Esophagus (tissue), 2 donors: Measurements from ENCODE around the gene CC2D2A. TPM values are rescaled to one million over a fixed set of nuclear protein-coding genes. Genes with fewer than 3 reads are reported as not detected.

Source experiments
- H3K27ac ChIP-seq, 2 donors: one replicate each; pipeline ENCODE4 v1.5.1; 2013; ENCODE audit warnings: low read depth in 2 of 2, mild to moderate bottlenecking in 2 of 2, inconsistent platforms in 1 of 2, low read length in 1 of 2, moderate library complexity in 1 of 2
- H3K27me3 ChIP-seq, 2 donors: one replicate each; pipeline ENCODE4 v1.6.1; 2013; ENCODE audit warnings: low read length in 2 of 2, control low read depth in 1 of 2, mild to moderate bottlenecking in 1 of 2; ENCODE audit not compliant: insufficient read depth in 2 of 2, control insufficient read depth in 1 of 2
- H3K36me3 ChIP-seq, 2 donors: one replicate each; pipeline ENCODE4 v1.6.1; 2013; ENCODE audit warnings: low read length in 1 of 2; ENCODE audit not compliant: control insufficient read depth in 2 of 2, insufficient read depth in 2 of 2
- H3K4me1 ChIP-seq, 2 donors: one replicate each; pipeline ENCODE4 v1.6.1; 2013; ENCODE audit warnings: low read length in 1 of 2; ENCODE audit not compliant: control insufficient read depth in 2 of 2, insufficient read depth in 2 of 2
- H3K4me3 ChIP-seq, 2 donors: one replicate each; pipeline ENCODE4 v1.5.1; 2013; ENCODE audit warnings: low read length in 2 of 2, mild to moderate bottlenecking in 2 of 2, low read depth in 1 of 2, moderate library complexity in 1 of 2
- H3K9me3 ChIP-seq, 2 donors: one replicate each; pipeline ENCODE4 v1.6.1; 2013; ENCODE audit warnings: mild to moderate bottlenecking in 2 of 2, low read depth in 1 of 2, low read length in 1 of 2, moderate library complexity in 1 of 2; ENCODE audit not compliant: control insufficient read depth in 2 of 2, insufficient read depth in 1 of 2
- WGBS, 2 donors: extraction: QIAGEN DNeasy Blood & Tissue Kit; methylation state at CpG; one replicate each; pipeline ENCODE4 v1.1.7; 2013; 5-methylcytosine and 5-hydroxymethylcytosine counted together
- polyA plus RNA-seq, 2 donors: library from polyadenylated mRNA; stranded (reverse); fragments of 200-250 nt; gene quantifications; one replicate each; pipeline ENCODE4 v1.2.3, GENCODE V29; 2013
- donor health status: healthy with polysubstance abuse.
- donor health status: Bipolar disorder and iron deficiency.

Gene CC2D2A
- polyA plus RNA-seq, 2 donors, result 4.0 to 4.5 TPM

GRCh38 chr4:15521442-15522039, 51.9 kb downstream of the CC2D2A start:
- Histone ChIP-seq H3K27ac (no peak overlapping the region), H3K36me3 (peaks cover 2% of the 10 kb centered on the region in 2 donors), H3K27me3 (no peaks in the 10 kb centered on the region), H3K4me3 (no peak overlapping the region), H3K9me3 (no peaks in the 10 kb centered on the region), H3K4me1 (no peaks in the 10 kb centered on the region)
- WGBS, 2 donors, result 84 to 89% methylated on average over 4 of the region's 4 CpGs

- no peak overlapping the region for H3K27ac ChIP-seq
- H3K27me3 ChIP-seq, result no peaks in the 10 kb centered on the region
- no peaks in the 10 kb centered on the region for H3K4me1 ChIP-seq
- no peak overlapping the region for H3K4me3 ChIP-seq
- 53 to 65% methylated on average over 2 of the region's 2 CpGs for WGBS, 2 donors
- no peaks in the 10 kb centered on the region for H3K9me3 ChIP-seq
- H3K36me3 ChIP-seq, result peaks cover 0 to 2% of the 10 kb centered on the region in 2 donors
These were observed 55.4 kb downstream of the CC2D2A start for GRCh38 chr4:15525080-15525479.

GRCh38 chr4:15526924-15527592, 57.4 kb downstream of the CC2D2A start:
- Histone ChIP-seq H3K36me3 (no peaks in the 10 kb centered on the region), H3K4me1 (no peaks in the 10 kb centered on the region), H3K27ac (no peak overlapping the region), H3K4me3 (no peak overlapping the region), H3K9me3 (no peaks in the 10 kb centered on the region), H3K27me3 (no peaks in the 10 kb centered on the region)
- WGBS, 2 donors, result 69 to 87% methylated on average over 4 of the region's 4 CpGs

GRCh38 chr4:15531792-15532191, 62.1 kb downstream of the CC2D2A start:
- Histone ChIP-seq H3K4me1 (no peaks in the 10 kb centered on the region), H3K4me3 (no peak overlapping the region), H3K36me3 (no peaks in the 10 kb centered on the region), H3K9me3 (no peaks in the 10 kb centered on the region), H3K27me3 (no peaks in the 10 kb centered on the region), H3K27ac (no peak overlapping the region)
- WGBS, 2 donors, result 92 to 96% methylated on average over 3 of the region's 3 CpGs

GRCh38 chr4:15533817-15534216, 64.1 kb downstream of the CC2D2A start:
- H3K9me3 ChIP-seq, result peaks cover 0 to 2% of the 10 kb centered on the region in 2 donors
- H3K4me3 ChIP-seq, result no peak overlapping the region
- H3K4me1 ChIP-seq, result no peaks in the 10 kb centered on the region
- no peak overlapping the region for H3K27ac ChIP-seq
- WGBS, 2 donors, result 82 to 92% methylated on average over 2 of the region's 2 CpGs
- no peaks in the 10 kb centered on the region for H3K27me3 ChIP-seq
- H3K36me3 ChIP-seq, result peaks cover 0 to 9% of the 10 kb centered on the region in 2 donors

GRCh38 chr4:15535599-15535998, 65.9 kb downstream of the CC2D2A start:
- H3K4me3 ChIP-seq, result no peak overlapping the region
- H3K9me3 ChIP-seq, result peaks cover 0 to 2% of the 10 kb centered on the region in 2 donors
- no peak overlapping the region for H3K27ac ChIP-seq
- H3K27me3 ChIP-seq, result no peaks in the 10 kb centered on the region
- H3K36me3 ChIP-seq, result peaks cover 0 to 9% of the 10 kb centered on the region in 2 donors
- H3K4me1 ChIP-seq, result no peaks in the 10 kb centered on the region
- whole genome bisulfite sequencing, 2 donors, result 85 to 90% methylated on average over 6 of the region's 6 CpGs

- Histone ChIP-seq H3K27me3 (no peaks in the 10 kb centered on the region), H3K4me3 (no peak overlapping the region), H3K36me3 (peaks cover 0 to 9% of the 10 kb centered on the region in 2 donors), H3K9me3 (peaks cover 0 to 2% of the 10 kb centered on the region in 2 donors), H3K4me1 (no peaks in the 10 kb centered on the region), H3K27ac (no peak overlapping the region)
- 75 to 80% methylated on average over 7 of the region's 7 CpGs for WGBS, 2 donors
These were observed 67.1 kb downstream of the CC2D2A start for GRCh38 chr4:15536552-15537499.

GRCh38 chr4:15541941-15542340, 72.3 kb downstream of the CC2D2A start:
- Histone ChIP-seq H3K4me3 (no peak overlapping the region), H3K27me3 (no peaks in the 10 kb centered on the region), H3K9me3 (peaks cover 0 to 2% of the 10 kb centered on the region in 2 donors), H3K27ac (no peak overlapping the region), H3K36me3 (peaks cover 0 to 11% of the 10 kb centered on the region in 2 donors), H3K4me1 (no peaks in the 10 kb centered on the region)
- WGBS, 2 donors, result 94 to 95% methylated on average over 5 of the region's 5 CpGs

- H3K36me3 ChIP-seq, result peaks cover 0 to 8% of the 10 kb centered on the region in 2 donors
- 64 to 73% methylated on average over 7 of the region's 7 CpGs for WGBS, 2 donors
These were observed 73.1 kb downstream of the CC2D2A start for GRCh38 chr4:15542760-15543159.

More at GRCh38 chr4:15542760-15543159, 73.1 kb downstream of the CC2D2A start:
- peaks cover 0 to 2% of the 10 kb centered on the region in 2 donors for H3K9me3 ChIP-seq
- H3K27me3 ChIP-seq, result no peaks in the 10 kb centered on the region
- no peak overlapping the region for H3K27ac ChIP-seq
- no peaks in the 10 kb centered on the region for H3K4me1 ChIP-seq
- H3K4me3 ChIP-seq, result no peak overlapping the region
